Astrocyte (in vitro differentiated cells and primary cell): ENCODE results near the gene UGT1A9.

Source experiments
- EZH2 ChIP-seq: IDR thresholded peaks from 2 replicates; pipeline ENCODE4 v1.6.1; 2012; ENCODE audit warnings: mild to moderate bottlenecking, low read length, inconsistent platforms; ENCODE audit not compliant: insufficient read depth
- TF ChIP-seq, protein P1 (sequence below): IDR thresholded peaks from 2 replicates; pipeline ENCODE4 v1.5.1; 2011; ENCODE audit warnings: low read depth, mild to moderate bottlenecking, inconsistent platforms, low read length, moderate library complexity; ENCODE audit not compliant: insufficient read depth

DNA sequence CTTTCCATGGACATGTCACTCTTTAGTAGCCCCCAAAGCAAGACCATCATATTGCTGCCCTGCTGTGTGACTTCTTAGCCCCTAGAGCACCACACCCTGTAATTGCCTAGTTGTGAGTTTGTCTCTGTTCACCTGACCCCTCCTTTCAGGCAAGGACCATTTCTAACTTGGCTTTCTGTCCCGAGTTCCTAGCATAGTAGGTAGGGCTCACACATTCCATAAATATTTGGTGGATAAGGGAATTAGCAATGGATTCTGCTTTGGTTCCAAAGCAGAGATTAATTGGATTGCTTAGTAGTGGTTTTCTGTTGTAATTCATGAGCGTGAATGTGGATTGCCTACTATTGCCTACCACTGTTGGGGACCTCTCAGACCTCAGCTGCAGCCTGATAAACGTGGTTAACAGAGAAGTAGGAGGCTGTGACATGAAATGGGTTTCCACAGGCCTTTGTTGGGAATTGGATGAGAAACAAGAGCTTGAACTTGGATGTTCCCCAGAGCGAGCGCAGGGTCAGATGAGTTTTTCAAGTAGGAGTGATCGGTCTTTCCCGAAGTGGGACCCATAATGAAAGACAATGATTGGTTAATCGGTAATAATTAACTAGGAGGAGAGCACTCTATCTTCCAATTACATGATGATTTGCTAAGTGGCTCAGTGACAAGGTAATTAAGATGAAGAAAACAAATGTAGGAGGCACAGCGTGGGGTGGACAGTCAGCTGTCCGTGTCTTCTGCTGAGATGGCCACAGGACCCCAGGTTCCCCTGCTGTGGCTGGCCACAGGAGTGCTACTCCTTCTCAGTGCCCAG is 75.0 kb downstream of the UGT1A9 start:
- TF ChIP-seq EZH2 = no peak
- TF ChIP-seq, protein P1, sequence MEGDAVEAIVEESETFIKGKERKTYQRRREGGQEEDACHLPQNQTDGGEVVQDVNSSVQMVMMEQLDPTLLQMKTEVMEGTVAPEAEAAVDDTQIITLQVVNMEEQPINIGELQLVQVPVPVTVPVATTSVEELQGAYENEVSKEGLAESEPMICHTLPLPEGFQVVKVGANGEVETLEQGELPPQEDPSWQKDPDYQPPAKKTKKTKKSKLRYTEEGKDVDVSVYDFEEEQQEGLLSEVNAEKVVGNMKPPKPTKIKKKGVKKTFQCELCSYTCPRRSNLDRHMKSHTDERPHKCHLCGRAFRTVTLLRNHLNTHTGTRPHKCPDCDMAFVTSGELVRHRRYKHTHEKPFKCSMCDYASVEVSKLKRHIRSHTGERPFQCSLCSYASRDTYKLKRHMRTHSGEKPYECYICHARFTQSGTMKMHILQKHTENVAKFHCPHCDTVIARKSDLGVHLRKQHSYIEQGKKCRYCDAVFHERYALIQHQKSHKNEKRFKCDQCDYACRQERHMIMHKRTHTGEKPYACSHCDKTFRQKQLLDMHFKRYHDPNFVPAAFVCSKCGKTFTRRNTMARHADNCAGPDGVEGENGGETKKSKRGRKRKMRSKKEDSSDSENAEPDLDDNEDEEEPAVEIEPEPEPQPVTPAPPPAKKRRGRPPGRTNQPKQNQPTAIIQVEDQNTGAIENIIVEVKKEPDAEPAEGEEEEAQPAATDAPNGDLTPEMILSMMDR = no peak
